Glomerular endothelial cell (primary cell): ENCODE data around the gene NRG4. TPM values are rescaled to one million over a fixed set of nuclear protein-coding genes. Genes with fewer than 3 reads are reported as not detected.
"Not testable (repeated sequence)": the region's sequence is repeated elsewhere in the genome, so short reads cannot be mapped to it uniquely, and the experiment has no call there.

ENCODE experiments used
- DNase-seq: peaks from one replicate; pipeline ENCODE4 v3.0.0-alpha.2; 2011; ENCODE audit warnings: low read depth, low spot score; ENCODE audit errors: extremely low read depth
- total RNA-seq: library from RNA; depleted of rRNA; stranded (reverse); fragments of >200 nt; gene quantifications from 2 replicates; pipeline ENCODE4 v1.2.3, GENCODE V29; 2015

The NRG4 gene
- total RNA-seq: not detected in 2 replicates

- DNase-seq: no peak
Observed at GRCh38 chr15:76011627-76012551, at the start of gene NRG4. Gene NRG4 (minus strand): TSS chr15:76012424. CDS start chr15:76011230, 1,194 bp downstream.

- no peak for DNase-seq
Observed at GRCh38 chr15:76061700-76062099, 49.5 kb upstream of the NRG4 start.

- no peak for DNase-seq
Observed at GRCh38 chr15:76060118-76060989, 48.1 kb upstream of the NRG4 start.

- DNase-seq: no peak
Observed at GRCh38 chr15:76059320-76060117, 47.3 kb upstream of the NRG4 start, which contains the start of gene TMEM266. Gene TMEM266 (plus strand): TSS chr15:76059985. CDS start chr15:76134264, 74,279 bp downstream.

- no peak for DNase-seq
Observed at GRCh38 chr15:76058714-76059319, 46.6 kb upstream of the NRG4 start.

GRCh38 chr15:76057332-76058000 lies 45.2 kb upstream of the NRG4 start:
- peak; percentile 14 for DNase-seq

- no peak for DNase-seq
Observed at GRCh38 chr15:76056931-76057330, 44.7 kb upstream of the NRG4 start.

GRCh38 chr15:76054201-76054600 lies 42.0 kb upstream of the NRG4 start:
- DNase-seq: not testable (repeated sequence)

- no peak for DNase-seq
Observed at GRCh38 chr15:76038512-76038911, 26.3 kb upstream of the NRG4 start.

- DNase-seq: no peak
Observed at GRCh38 chr15:76035593-76035992, 23.4 kb upstream of the NRG4 start.

- no peak for DNase-seq
Observed at GRCh38 chr15:76034111-76034510, 21.9 kb upstream of the NRG4 start.

GRCh38 chr15:76033438-76033837 lies 21.2 kb upstream of the NRG4 start:
- no peak for DNase-seq

- DNase-seq: no peak
Observed at GRCh38 chr15:76032046-76032445, 19.8 kb upstream of the NRG4 start.

- DNase-seq: no peak
Observed at GRCh38 chr15:76024021-76024768, 12.0 kb upstream of the NRG4 start.

GRCh38 chr15:76013470-76013869 lies 1.2 kb upstream of the NRG4 start:
- DNase-seq: not testable (repeated sequence)

GRCh38 chr15:76010613-76011012 lies 1.6 kb downstream of the NRG4 start:
- no peak for DNase-seq

GRCh38 chr15:76006136-76006778 lies 6.0 kb downstream of the NRG4 start:
- no peak for DNase-seq

GRCh38 chr15:76003364-76003763 lies 8.9 kb downstream of the NRG4 start:
- no peak for DNase-seq
